Ascending aorta (tissue), 2 donors: ENCODE data around the gene BPTF. TPM values are rescaled to one million over a fixed set of nuclear protein-coding genes. Genes with fewer than 3 reads are reported as not detected.
"Not testable (repeated sequence)": the region's sequence is repeated elsewhere in the genome, so short reads cannot be mapped to it uniquely, and the experiment has no call there.

ENCODE experiments used
- DNase-seq, 2 donors: peaks; one replicate each; pipeline ENCODE4 v3.0.0-alpha.2; 2019; ENCODE audit warnings: low spot score in 2 of 2
- H3K27ac ChIP-seq, 2 donors: fragments of 200-600 bp; sonication (generic); one replicate each; pipeline ENCODE4 v1.5.1; 2016 to 2017; ENCODE audit warnings: mild to moderate bottlenecking in 1 of 2
- H3K27me3 ChIP-seq: fragments of 200-600 bp; sonication (generic); one replicate; pipeline ENCODE4 v1.5.1; 2017
- H3K36me3 ChIP-seq, 2 donors: fragments of 200-600 bp; sonication (generic); one replicate each; pipeline ENCODE4 v1.5.1; 2016
- H3K4me1 ChIP-seq, 2 donors: fragments of 200-600 bp; sonication (generic); one replicate each; pipeline ENCODE4 v1.5.1; 2016 to 2017; ENCODE audit warnings: mild to moderate bottlenecking in 1 of 2
- H3K4me3 ChIP-seq, 2 donors: fragments of 200-600 bp; sonication (generic); one replicate each; pipeline ENCODE4 v1.5.1; 2016 to 2017; ENCODE audit warnings: mild to moderate bottlenecking in 1 of 2
- H3K9me3 ChIP-seq, 2 donors: fragments of 200-600 bp; sonication (generic); one replicate each; pipeline ENCODE4 v1.5.1; 2016
- CTCF ChIP-seq, 3 experiments: fragments of 200-600 bp in 2 of 3; fragments of 450-650 bp in 1 of 3; sonication (generic) in 2 of 3; IDR thresholded peaks; one replicate each; pipeline ENCODE4 v1.5.1; 2016 to 2019; ENCODE audit warnings: antibody characterized with exemption in 3 of 3, mild to moderate bottlenecking in 1 of 3, moderate library complexity in 1 of 3
- intact Hi-C: fragments of 100-400 bp; cut with DNase I; formaldehyde crosslinking; loops from one replicate; pipeline ENCODE4 v1.15.1; 2023
- total RNA-seq: library from RNA; depleted of rRNA; stranded (reverse); fragments of >200 nt; gene quantifications from one replicate; pipeline ENCODE4 v1.1.0, GENCODE V29; 2016

BPTF gene
- total RNA-seq, 1 donor from 2014 or later, result 67.4 TPM

GRCh38 chr17:67819722-67820121 lies 5.6 kb upstream of the BPTF start:
- Histone ChIP-seq H3K27ac (no peak overlapping the region), H3K36me3 (no peaks in the 10 kb centered on the region), H3K4me3 (no peak overlapping the region), H3K27me3 (no peaks in the 10 kb centered on the region), H3K9me3 (no peaks in the 10 kb centered on the region), H3K4me1 (peaks cover 0 to 2% of the 10 kb centered on the region in 2 donors)
- intact Hi-C loops, result loop anchor here (10.0 kb wide), 1 partner anchor 385 kb away; no protein-coding TSS in a partner anchor
- DNase-seq, result no peak
- TF ChIP-seq CTCF (IDR thresholded peaks at IDR 0.05), result no peak

DNA sequence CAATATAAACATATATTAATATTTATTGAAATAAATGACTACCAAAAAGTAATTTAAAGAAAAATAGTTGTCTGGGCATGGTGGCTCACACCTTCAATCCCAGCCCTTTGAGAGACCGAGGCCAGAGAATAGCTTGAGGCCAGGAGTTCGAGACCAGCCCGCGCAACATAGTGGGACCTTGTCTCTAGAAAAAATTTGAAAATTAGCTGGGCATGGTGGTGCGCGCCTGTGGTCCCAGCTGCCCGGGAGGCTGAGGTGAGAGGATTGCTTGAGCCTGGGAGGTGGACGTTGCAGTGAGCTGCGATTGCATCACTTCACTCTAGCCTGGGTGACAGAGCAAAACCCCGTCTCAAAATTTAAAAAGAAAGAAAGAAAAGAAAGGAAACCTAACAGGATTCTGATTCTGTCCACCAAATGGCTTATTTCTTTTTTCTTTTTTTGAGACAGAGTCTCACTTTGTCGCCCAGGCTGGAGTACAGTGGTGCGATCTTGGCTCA lies 3.4 kb upstream of the BPTF start:
- Histone ChIP-seq H3K36me3 (no peaks in the 10 kb centered on the region), H3K4me1 (peaks cover 0 to 2% of the 10 kb centered on the region in 2 donors), H3K27me3 (no peaks in the 10 kb centered on the region), H3K9me3 (no peaks in the 10 kb centered on the region), H3K4me3 (no peak overlapping the region), H3K27ac (no peak overlapping the region)
- intact Hi-C loops, result loop anchor here (10.0 kb wide), 1 partner anchor 383 kb away; no protein-coding TSS in a partner anchor
- no peak for DNase-seq
- TF ChIP-seq CTCF (IDR thresholded peaks at IDR 0.05), result no peak

DNA sequence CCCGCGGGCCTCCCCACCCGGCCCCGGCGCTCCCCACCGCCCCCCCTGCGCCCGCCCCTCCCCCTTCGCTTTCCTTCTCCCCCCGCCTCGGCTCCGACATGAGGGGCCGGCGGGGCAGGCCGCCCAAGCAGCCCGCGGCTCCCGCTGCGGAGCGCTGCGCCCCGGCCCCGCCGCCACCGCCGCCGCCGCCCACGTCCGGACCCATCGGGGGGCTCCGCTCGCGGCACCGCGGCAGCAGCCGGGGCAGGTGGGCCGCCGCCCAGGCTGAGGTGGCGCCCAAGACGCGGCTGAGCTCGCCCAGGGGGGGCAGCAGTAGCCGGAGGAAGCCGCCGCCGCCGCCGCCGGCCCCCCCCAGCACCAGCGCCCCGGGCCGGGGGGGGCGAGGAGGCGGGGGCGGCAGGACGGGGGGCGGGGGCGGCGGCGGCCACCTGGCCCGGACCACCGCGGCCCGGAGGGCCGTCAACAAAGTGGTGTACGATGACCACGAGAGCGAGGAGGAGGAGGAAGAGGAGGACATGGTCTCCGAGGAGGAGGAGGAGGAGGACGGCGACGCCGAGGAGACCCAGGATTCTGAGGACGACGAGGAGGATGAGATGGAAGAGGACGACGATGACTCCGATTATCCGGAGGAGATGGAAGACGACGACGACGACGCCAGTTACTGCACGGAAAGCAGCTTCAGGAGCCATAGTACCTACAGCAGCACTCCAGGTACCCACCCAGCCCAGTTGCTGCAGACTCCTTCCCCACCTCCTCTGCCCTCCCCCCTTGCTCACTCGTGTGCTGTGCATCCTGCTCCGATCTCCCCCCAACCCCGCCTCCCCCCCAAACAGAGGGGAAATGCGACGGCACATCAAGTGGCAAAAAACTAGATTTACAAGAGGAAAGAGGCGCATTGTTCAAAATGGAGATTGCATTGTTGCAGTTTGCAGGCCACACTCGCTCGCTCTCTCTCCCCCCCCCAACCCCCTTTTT lies 611 bp downstream of the BPTF start:
- DNase-seq, result peak in 1 of 2 donors; percentile 69
- not testable (repeated sequence) for H3K36me3 ChIP-seq, H3K27me3 ChIP-seq, H3K9me3 ChIP-seq
- peak overlapping the region; percentile 85 to 99 for H3K27ac ChIP-seq
- peaks cover 0 to 22% of the 10 kb centered on the region in 2 donors for H3K4me1 ChIP-seq
- peak overlapping the region; percentile 88 to 99 for H3K4me3 ChIP-seq
- intact Hi-C loops, result loop anchor here (1.0 to 10.0 kb wide), 5 partner anchors 25 to 449 kb away; partner anchors contain the start of genes KPNA2, NOL11 and PITPNC1

- peaks cover 0 to 22% of the 10 kb centered on the region in 2 donors for H3K4me1 ChIP-seq
- no peak overlapping the region for H3K27ac ChIP-seq
- DNase-seq, result no peak
- TF ChIP-seq CTCF (IDR thresholded peaks at IDR 0.05), result no peak
- no peaks in the 10 kb centered on the region for H3K9me3 ChIP-seq
- H3K36me3 ChIP-seq, result no peaks in the 10 kb centered on the region
- H3K4me3 ChIP-seq, result peak overlapping the region; percentile 1 to 2
- no peaks in the 10 kb centered on the region for H3K27me3 ChIP-seq
- intact Hi-C loops, result loop anchor here (5.0 to 10.0 kb wide), 3 partner anchors 208 to 452 kb away; partner anchors contain the start of genes KPNA2 and PITPNC1
Observed at GRCh38 chr17:67829331-67829730, 4.0 kb downstream of the BPTF start.

DNA sequence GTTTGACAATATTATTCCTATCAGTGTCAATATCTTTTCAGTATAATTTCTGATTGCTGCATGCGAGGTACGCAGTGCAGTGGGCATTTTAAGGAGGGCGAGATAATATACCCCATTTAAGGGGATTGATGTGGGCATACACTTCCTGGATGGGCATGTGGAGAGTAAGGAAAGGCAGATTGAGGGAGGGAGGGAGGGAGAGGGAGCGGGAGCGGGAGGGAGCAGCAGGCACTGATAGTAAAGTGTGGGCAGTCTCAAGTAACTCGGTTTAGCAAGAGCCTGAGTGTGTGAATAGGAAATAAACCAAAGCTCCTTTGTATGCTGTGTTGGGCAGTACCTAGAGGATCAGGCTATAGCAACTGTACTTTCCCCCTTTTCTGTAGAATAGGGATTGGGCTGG lies 5.1 kb downstream of the BPTF start:
- Histone ChIP-seq H3K9me3 (no peaks in the 10 kb centered on the region), H3K27ac (no peak overlapping the region), H3K4me1 (peaks cover 0 to 20% of the 10 kb centered on the region in 2 donors), H3K27me3 (no peaks in the 10 kb centered on the region), H3K4me3 (no peak overlapping the region), H3K36me3 (no peaks in the 10 kb centered on the region)
- TF ChIP-seq CTCF (IDR thresholded peaks at IDR 0.05), result no peak
- intact Hi-C loops, result no loop called here
- no peak for DNase-seq

GRCh38 chr17:67831268-67831667 lies 6.0 kb downstream of the BPTF start:
- DNase-seq, result no peak
- peaks cover 0 to 22% of the 10 kb centered on the region in 2 donors for H3K4me1 ChIP-seq

More at GRCh38 chr17:67831268-67831667, 6.0 kb downstream of the BPTF start:
- H3K27ac ChIP-seq, result no peak overlapping the region
- no peak overlapping the region for H3K4me3 ChIP-seq
- no peak for TF ChIP-seq CTCF (IDR thresholded peaks at IDR 0.05)
- no peaks in the 10 kb centered on the region for H3K36me3 ChIP-seq
- intact Hi-C loops, result no loop called here
- no peaks in the 10 kb centered on the region for H3K9me3 ChIP-seq
- H3K27me3 ChIP-seq, result no peaks in the 10 kb centered on the region
